BE2C (cell line): Measurements from ENCODE around the gene GNAO1.

Source experiments
- DNase-seq: peaks from one replicate; pipeline ENCODE4 v3.0.0-alpha.2; 2020
- H3K27me3 ChIP-seq: fragments of 250-450 bp; sonication (Bioruptor Pico); 2 replicates; pipeline ENCODE4 v1.5.1; 2020; ENCODE audit warnings: mild to moderate bottlenecking
- H3K36me3 ChIP-seq: fragments of 250-450 bp; sonication (Bioruptor Pico); 2 replicates; pipeline ENCODE4 v1.5.1; 2020; ENCODE audit warnings: mild to moderate bottlenecking
- H3K4me1 ChIP-seq: fragments of 250-450 bp; sonication (Bioruptor Pico); 2 replicates; pipeline ENCODE4 v1.5.1; 2020
- H3K4me3 ChIP-seq: 2 replicates; pipeline ENCODE4 v1.5.1; 2011; ENCODE audit warnings: low read depth, low read length
- H3K9me3 ChIP-seq: fragments of 250-450 bp; sonication (Bioruptor Pico); 2 replicates; pipeline ENCODE4 v1.5.1; 2020
- CTCF ChIP-seq: IDR thresholded peaks from 2 replicates; pipeline ENCODE4 v1.5.1; 2012; ENCODE audit warnings: mild to moderate bottlenecking, low read depth, low read length

Gene GNAO1

GRCh38 chr16:56247018-56247417 lies 55.7 kb downstream of the GNAO1 start:
- Histone ChIP-seq H3K27me3 (no peaks in the 10 kb centered on the region), H3K9me3 (no peaks in the 10 kb centered on the region), H3K4me3 (no peak overlapping the region), H3K4me1 (peaks cover 36% of the 10 kb centered on the region), H3K36me3 (peaks cover 36% of the 10 kb centered on the region)
- DNase-seq, result no peak
- TF ChIP-seq CTCF, result no peak

GRCh38 chr16:56247808-56248207 lies 56.5 kb downstream of the GNAO1 start:
- peaks cover 40% of the 10 kb centered on the region for H3K36me3 ChIP-seq

GRCh38 chr16:56252835-56253234 lies 61.5 kb downstream of the GNAO1 start:
- no peaks in the 10 kb centered on the region for H3K27me3 ChIP-seq
- DNase-seq, result peak; percentile 77
- peaks cover 54% of the 10 kb centered on the region for H3K4me1 ChIP-seq
- peaks cover 44% of the 10 kb centered on the region for H3K36me3 ChIP-seq
- no peak for TF ChIP-seq CTCF
- H3K9me3 ChIP-seq, result no peaks in the 10 kb centered on the region
- H3K4me3 ChIP-seq, result no peak overlapping the region

More at GRCh38 chr16:56247808-56248207, 56.5 kb downstream of the GNAO1 start:
- Histone ChIP-seq H3K4me3 (no peak overlapping the region), H3K4me1 (peaks cover 44% of the 10 kb centered on the region), H3K9me3 (no peaks in the 10 kb centered on the region), H3K27me3 (no peaks in the 10 kb centered on the region)
- DNase-seq, result no peak
- TF ChIP-seq CTCF, result no peak

GRCh38 chr16:56255904-56256303 lies 64.6 kb downstream of the GNAO1 start:
- Histone ChIP-seq H3K9me3 (no peaks in the 10 kb centered on the region), H3K36me3 (peaks cover 22% of the 10 kb centered on the region), H3K4me3 (no peak overlapping the region), H3K27me3 (no peaks in the 10 kb centered on the region), H3K4me1 (peaks cover 78% of the 10 kb centered on the region)
- DNase-seq, result no peak
- TF ChIP-seq CTCF, result no peak

GRCh38 chr16:56257239-56257638 lies 66.0 kb downstream of the GNAO1 start:
- no peaks in the 10 kb centered on the region for H3K9me3 ChIP-seq
- no peak for TF ChIP-seq CTCF
- no peak overlapping the region for H3K4me3 ChIP-seq
- H3K36me3 ChIP-seq, result peaks cover 17% of the 10 kb centered on the region
- H3K27me3 ChIP-seq, result no peaks in the 10 kb centered on the region
- peak; percentile 93 for DNase-seq
- H3K4me1 ChIP-seq, result peaks cover 83% of the 10 kb centered on the region

GRCh38 chr16:56257666-56258342 lies 66.5 kb downstream of the GNAO1 start:
- no peak for TF ChIP-seq CTCF

More at GRCh38 chr16:56257666-56258342, 66.5 kb downstream of the GNAO1 start:
- H3K4me1 ChIP-seq, result peaks cover 83% of the 10 kb centered on the region
- 0 out of 2 replicates have a peak overlapping the region, but pooled peaks have one; percentile 0 for H3K4me3 ChIP-seq
- no peaks in the 10 kb centered on the region for H3K27me3 ChIP-seq
- peak; percentile 58 for DNase-seq
- H3K9me3 ChIP-seq, result no peaks in the 10 kb centered on the region
- peaks cover 17% of the 10 kb centered on the region for H3K36me3 ChIP-seq
